H9 (cell line): ENCODE data around the gene GCLM. TPM values are rescaled to one million over a fixed set of nuclear protein-coding genes. Genes with fewer than 3 reads are reported as not detected.

Source experiments
- DNase-seq: peaks from one replicate; pipeline ENCODE4 v3.0.0-alpha.2; 2017
- H2AFZ ChIP-seq: one replicate; pipeline ENCODE4 v1.6.1; 2013; ENCODE audit warnings: mild to moderate bottlenecking, low read length, control low read depth, moderate library complexity
- H2AK5ac ChIP-seq: 2 replicates; pipeline ENCODE4 v1.6.1; 2013; ENCODE audit warnings: low read length, control low read depth, mixed read lengths; ENCODE audit not compliant: insufficient read length
- H2BK120ac ChIP-seq: one replicate; pipeline ENCODE4 v1.6.1; 2013; ENCODE audit warnings: low read depth, mild to moderate bottlenecking, low read length, control low read depth, inconsistent platforms; ENCODE audit not compliant: poor library complexity, severe bottlenecking
- H2BK12ac ChIP-seq: 2 replicates; pipeline ENCODE4 v1.6.1; 2013; ENCODE audit warnings: low read length, control low read depth, mixed read lengths, low read depth; ENCODE audit not compliant: insufficient read length
- H2BK15ac ChIP-seq: 2 replicates; pipeline ENCODE4 v1.6.1; 2013; ENCODE audit warnings: low read depth, low read length, control low read depth
- H2BK20ac ChIP-seq: one replicate; pipeline ENCODE4 v1.6.1; 2013; ENCODE audit warnings: low read depth, mild to moderate bottlenecking, low read length, control low read depth, inconsistent platforms; ENCODE audit not compliant: poor library complexity, severe bottlenecking
- H2BK5ac ChIP-seq: 2 replicates; pipeline ENCODE4 v1.6.1; 2013; ENCODE audit warnings: low read length, control low read depth, mixed read lengths; ENCODE audit not compliant: insufficient read length
- H3K14ac ChIP-seq: 2 replicates; pipeline ENCODE4 v1.6.1; 2013; ENCODE audit warnings: low read length, control low read depth; ENCODE audit not compliant: insufficient read depth
- H3K18ac ChIP-seq: 2 replicates; pipeline ENCODE4 v1.6.1; 2013; ENCODE audit warnings: low read depth, mild to moderate bottlenecking, mixed read lengths, low read length, control low read depth; ENCODE audit not compliant: insufficient read length
- H3K23ac ChIP-seq: 2 replicates; pipeline ENCODE4 v1.6.1; 2013; ENCODE audit warnings: low read length, control low read depth, mixed read lengths, low read depth; ENCODE audit not compliant: insufficient read length
- H3K23me2 ChIP-seq: 2 replicates; pipeline ENCODE4 v1.6.1; 2013; ENCODE audit warnings: low read depth, mild to moderate bottlenecking, mixed read lengths, low read length, control low read depth; ENCODE audit not compliant: insufficient read length, poor library complexity, severe bottlenecking
- H3K27ac ChIP-seq: 2 replicates; pipeline ENCODE4 v1.5.1; 2013; ENCODE audit warnings: low read length, control low read depth, mixed read lengths, low read depth; ENCODE audit not compliant: insufficient read length
- H3K27me3 ChIP-seq: 2 replicates; pipeline ENCODE4 v1.6.1; 2013; ENCODE audit warnings: low read length, control low read depth, inconsistent platforms; ENCODE audit not compliant: insufficient read depth
- H3K4ac ChIP-seq: 2 replicates; pipeline ENCODE4 v1.6.1; 2013; ENCODE audit warnings: low read depth, mild to moderate bottlenecking, control low read depth, inconsistent platforms, low read length, moderate library complexity
- H3K4me1 ChIP-seq: 2 replicates; pipeline ENCODE4 v1.6.1; 2013; ENCODE audit warnings: low read length, control low read depth, inconsistent platforms; ENCODE audit not compliant: insufficient read depth
- H3K4me2 ChIP-seq: 2 replicates; pipeline ENCODE4 v1.6.1; 2013; ENCODE audit warnings: low read length, control low read depth, mixed read lengths; ENCODE audit not compliant: insufficient read length, insufficient read depth
- H3K56ac ChIP-seq: 2 replicates; pipeline ENCODE4 v1.6.1; 2013; ENCODE audit warnings: low read depth, mild to moderate bottlenecking, mixed read lengths, low read length, control low read depth; ENCODE audit not compliant: insufficient read length
- H3K79me1 ChIP-seq: 2 replicates; pipeline ENCODE4 v1.6.1; 2013; ENCODE audit warnings: low read depth, mild to moderate bottlenecking, moderate library complexity, low read length, control low read depth, inconsistent platforms; ENCODE audit not compliant: insufficient read depth, poor library complexity, severe bottlenecking
- H3K79me2 ChIP-seq: 2 replicates; pipeline ENCODE4 v1.6.1; 2013; ENCODE audit warnings: low read length, control low read depth, inconsistent platforms; ENCODE audit not compliant: insufficient read depth
- H3K9ac ChIP-seq: 2 replicates; pipeline ENCODE4 v1.6.1; 2013; ENCODE audit warnings: low read length, control low read depth, mixed read lengths; ENCODE audit not compliant: insufficient read length; ENCODE audit errors: extremely low read depth
- H3K9me3 ChIP-seq: one replicate; pipeline ENCODE4 v1.6.1; 2013; ENCODE audit warnings: low read depth, low read length, inconsistent platforms; ENCODE audit not compliant: control insufficient read depth
- H3T11ph ChIP-seq: one replicate; pipeline ENCODE4 v1.6.1; 2013; ENCODE audit warnings: mild to moderate bottlenecking, low read length, control low read depth, inconsistent platforms
- H4K20me1 ChIP-seq: one replicate; pipeline ENCODE4 v1.6.1; 2013; ENCODE audit not compliant: control insufficient read depth, insufficient read length, insufficient read depth
- H4K5ac ChIP-seq: 2 replicates; pipeline ENCODE4 v1.6.1; 2013; ENCODE audit warnings: low read depth, mild to moderate bottlenecking, mixed read lengths, low read length, control low read depth; ENCODE audit not compliant: insufficient read length
- H4K8ac ChIP-seq: replicated peaks from 2 replicates; pipeline ENCODE4 v1.6.1; 2013; ENCODE audit warnings: low read length, control low read depth, mixed read lengths, low read depth; ENCODE audit not compliant: insufficient read length
- H4K91ac ChIP-seq: 2 replicates; pipeline ENCODE4 v1.6.1; 2013; ENCODE audit warnings: low read depth, mild to moderate bottlenecking, moderate library complexity, mixed read lengths, low read length, control low read depth; ENCODE audit not compliant: insufficient read length
- H3K27ac Mint-ChIP-seq, 3 experiments: 2 replicates in 2 of 3; 3 replicates in 1 of 3; pipeline ENCODE4 v1.8.0; 2020 to 2021; ENCODE audit warnings: mixed read lengths in 3 of 3, mild to moderate bottlenecking in 1 of 3, moderate library complexity in 1 of 3
- H3K27me3 Mint-ChIP-seq: 2 replicates; pipeline ENCODE4 v1.8.0; 2021; ENCODE audit warnings: low read depth, mild to moderate bottlenecking, moderate library complexity, mixed read lengths
- H3K36me3 Mint-ChIP-seq, 3 experiments: 2 replicates in 2 of 3; 3 replicates in 1 of 3; pipeline ENCODE4 v1.8.0; 2020 to 2021; ENCODE audit warnings: low read depth in 3 of 3, mixed read lengths in 3 of 3; ENCODE audit not compliant: insufficient read depth in 1 of 3
- H3K4me1 Mint-ChIP-seq, 2 experiments: 2 replicates each; pipeline ENCODE4 v1.8.0; 2020; ENCODE audit warnings: mixed read lengths in 2 of 2
- H3K4me3 Mint-ChIP-seq, 2 experiments: 2 replicates in 1 of 2; 3 replicates in 1 of 2; pipeline ENCODE4 v1.8.0; 2020 to 2021; ENCODE audit warnings: mild to moderate bottlenecking in 2 of 2, mixed read lengths in 2 of 2, moderate library complexity in 1 of 2
- H3K9me3 Mint-ChIP-seq, 2 experiments: 2 replicates in 1 of 2; 3 replicates in 1 of 2; pipeline ENCODE4 v1.8.0; 2020; ENCODE audit warnings: mild to moderate bottlenecking in 2 of 2, mixed read lengths in 2 of 2, moderate library complexity in 1 of 2
- WGBS: extraction: QIAGEN DNeasy Blood & Tissue Kit; methylation state at CpG from one replicate; pipeline ENCODE4 v1.1.7; 2013; ENCODE audit warnings: missing lambda C conversion rate, low lambda C conversion rate, mixed read lengths; ENCODE audit not compliant: insufficient read length; ENCODE audit errors: extremely low coverage; 5-methylcytosine and 5-hydroxymethylcytosine counted together
- total RNA-seq: library from RNA; stranded (reverse); gene quantifications from 2 replicates; pipeline ENCODE4 v1.2.1, GENCODE V29; 2021
- TF ChIP-seq, protein P1 (sequence below): fragments of 200-600 bp; sonication (generic); conservative IDR thresholded peaks from 3 replicates; pipeline ENCODE4 v1.8.0; 2021; ENCODE audit warnings: antibody characterized with exemption, mild to moderate bottlenecking

GCLM gene
- total RNA-seq, 1 experiment from 2014 or later: 14.9 TPM

DNA sequence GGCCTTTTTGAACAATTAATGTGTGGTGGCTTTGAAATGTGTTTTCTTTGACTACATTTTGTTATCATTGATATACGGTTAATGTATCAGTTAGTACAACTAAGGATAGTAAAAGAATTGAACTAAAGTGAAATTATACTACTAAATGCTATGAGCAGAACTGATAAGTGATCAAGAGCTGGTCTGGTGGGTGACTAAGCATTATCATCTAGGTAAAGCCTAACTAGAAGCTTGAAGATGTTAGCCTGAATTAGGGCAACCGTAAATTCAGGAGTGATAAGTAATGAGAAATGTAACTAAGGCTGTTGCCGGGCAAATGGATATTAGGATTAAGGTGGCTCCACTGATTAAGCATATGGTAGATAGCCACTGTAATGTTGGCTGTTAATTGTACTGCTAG lies 16.0 kb upstream of the GCLM start:
- TF ChIP-seq, protein P1, sequence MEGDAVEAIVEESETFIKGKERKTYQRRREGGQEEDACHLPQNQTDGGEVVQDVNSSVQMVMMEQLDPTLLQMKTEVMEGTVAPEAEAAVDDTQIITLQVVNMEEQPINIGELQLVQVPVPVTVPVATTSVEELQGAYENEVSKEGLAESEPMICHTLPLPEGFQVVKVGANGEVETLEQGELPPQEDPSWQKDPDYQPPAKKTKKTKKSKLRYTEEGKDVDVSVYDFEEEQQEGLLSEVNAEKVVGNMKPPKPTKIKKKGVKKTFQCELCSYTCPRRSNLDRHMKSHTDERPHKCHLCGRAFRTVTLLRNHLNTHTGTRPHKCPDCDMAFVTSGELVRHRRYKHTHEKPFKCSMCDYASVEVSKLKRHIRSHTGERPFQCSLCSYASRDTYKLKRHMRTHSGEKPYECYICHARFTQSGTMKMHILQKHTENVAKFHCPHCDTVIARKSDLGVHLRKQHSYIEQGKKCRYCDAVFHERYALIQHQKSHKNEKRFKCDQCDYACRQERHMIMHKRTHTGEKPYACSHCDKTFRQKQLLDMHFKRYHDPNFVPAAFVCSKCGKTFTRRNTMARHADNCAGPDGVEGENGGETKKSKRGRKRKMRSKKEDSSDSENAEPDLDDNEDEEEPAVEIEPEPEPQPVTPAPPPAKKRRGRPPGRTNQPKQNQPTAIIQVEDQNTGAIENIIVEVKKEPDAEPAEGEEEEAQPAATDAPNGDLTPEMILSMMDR: no peak
- H4K5ac ChIP-seq: no peak overlapping the region
- WGBS: no CpG with 5 or more reads among the region's 3 CpGs

More for the DNA sequence above, 16.0 kb upstream of the GCLM start:
- Histone ChIP-seq H2BK120ac (no peak overlapping the region), H3K27me3 (no peaks in the 10 kb centered on the region), H3K4me1 (no peaks in the 10 kb centered on the region), H3K79me2 (no peaks in the 10 kb centered on the region), H2BK20ac (no peak overlapping the region), H3K79me1 (no peaks in the 10 kb centered on the region), H2AK5ac (no peak overlapping the region), H3K4ac (no peak overlapping the region), H2AFZ (no peak overlapping the region), H3K56ac (no peak overlapping the region), H2BK12ac (no peak overlapping the region), H3K14ac (no peak overlapping the region), H2BK15ac (no peak overlapping the region), H3K9me3 (no peaks in the 10 kb centered on the region), H2BK5ac (no peak overlapping the region), H3K23ac (no peak overlapping the region), H3K23me2 (no peaks in the 10 kb centered on the region), H4K20me1 (no peaks in the 10 kb centered on the region), H3K27ac (no peak overlapping the region), H3K4me2 (no peak overlapping the region), H3T11ph (no peak overlapping the region), H3K18ac (no peak overlapping the region), H4K91ac (no peak overlapping the region), H4K8ac (no peak overlapping the region), H3K9ac (no peak overlapping the region)
- H3K27ac Mint-ChIP-seq: no peak overlapping the region
- H3K36me3 Mint-ChIP-seq: no peaks in the 10 kb centered on the region
- H3K4me1 Mint-ChIP-seq: peaks cover 2 to 6% of the 10 kb centered on the region in 2 experiments; a peak in 3 of 4 replicates
- no peak for DNase-seq
- H3K9me3 Mint-ChIP-seq: no peaks in the 10 kb centered on the region; a peak in 2 of 5 replicates
- H3K4me3 Mint-ChIP-seq: no peak overlapping the region
- H3K27me3 Mint-ChIP-seq: no peaks in the 10 kb centered on the region
